Fibroblast of lung (primary cell): ENCODE results near the gene INS. TPM values are rescaled to one million over a fixed set of nuclear protein-coding genes. Genes with fewer than 3 reads are reported as not detected.

Experiments
- DNase-seq, 2 donors: peaks; one replicate each; pipeline versions ENCODE4 v3.0.0 to v3.0.0-alpha.2; 2010; ENCODE audit warnings: low read depth in 2 of 2
- H2AFZ ChIP-seq: 2 replicates; pipeline ENCODE4 v1.5.1; 2012; ENCODE audit warnings: low read length, control low read depth, inconsistent platforms
- H3K27ac ChIP-seq: 2 replicates; pipeline ENCODE4 v1.5.1; 2011; ENCODE audit warnings: low read length, control low read depth; ENCODE audit not compliant: insufficient read depth
- H3K27me3 ChIP-seq: 2 replicates; pipeline ENCODE4 v1.5.1; 2011; ENCODE audit warnings: mild to moderate bottlenecking, low read length; ENCODE audit not compliant: control insufficient read depth, insufficient read depth
- H3K36me3 ChIP-seq: 2 replicates; pipeline ENCODE4 v1.5.1; 2011; ENCODE audit warnings: low read length; ENCODE audit not compliant: control insufficient read depth, insufficient read depth
- H3K4me1 ChIP-seq: 2 replicates; pipeline ENCODE4 v1.5.1; 2011; ENCODE audit warnings: low read length; ENCODE audit not compliant: control insufficient read depth, insufficient read depth; ENCODE audit errors: extremely low read depth
- H3K4me2 ChIP-seq: 2 replicates; pipeline ENCODE4 v1.5.1; 2011; ENCODE audit warnings: low read length, control low read depth; ENCODE audit not compliant: insufficient read depth; ENCODE audit errors: extremely low read depth
- H3K4me3 ChIP-seq, 4 experiments: fragments of 200-600 bp in 1 of 4; sonication (generic) in 1 of 4; replicated peaks in 1 of 4; 2 replicates each; pipeline ENCODE4 v1.5.1; 2011 to 2016; ENCODE audit warnings: low read length in 4 of 4, low read depth in 3 of 4, mild to moderate bottlenecking in 3 of 4, control low read depth in 2 of 4, inconsistent platforms in 1 of 4, mixed read lengths in 1 of 4; ENCODE audit not compliant: insufficient read depth in 1 of 4; ENCODE audit errors: control extremely low read depth in 1 of 4
- H3K79me2 ChIP-seq: 2 replicates; pipeline ENCODE4 v1.5.1; 2012; ENCODE audit warnings: mild to moderate bottlenecking, low read length, inconsistent platforms; ENCODE audit not compliant: control insufficient read depth, insufficient read depth
- H3K9ac ChIP-seq: 2 replicates; pipeline ENCODE4 v1.5.1; 2011; ENCODE audit warnings: mild to moderate bottlenecking, low read length, control low read depth; ENCODE audit not compliant: insufficient read depth
- H3K9me3 ChIP-seq: 2 replicates; pipeline ENCODE4 v1.5.1; 2012; ENCODE audit warnings: low read depth, low read length; ENCODE audit not compliant: control insufficient read depth, insufficient read depth
- H4K20me1 ChIP-seq: 2 replicates; pipeline ENCODE4 v1.5.1; 2011; ENCODE audit warnings: low read length; ENCODE audit not compliant: control insufficient read depth, insufficient read depth; ENCODE audit errors: extremely low read depth
- CTCF ChIP-seq, 2 donors: IDR thresholded peaks in 1 of 2; conservative IDR thresholded peaks in 1 of 2; 1 replicate in 1 of 2; 2 replicates in 1 of 2; pipeline ENCODE4 v1.5.1; 2011 to 2012; ENCODE audit warnings: low read length in 2 of 2, control low read depth in 1 of 2, inconsistent platforms in 1 of 2, low read depth in 1 of 2, mild to moderate bottlenecking in 1 of 2
- EZH2 ChIP-seq: IDR thresholded peaks from 2 replicates; pipeline ENCODE4 v1.5.1; 2012; ENCODE audit warnings: low read length, control low read depth, mild to moderate bottlenecking; ENCODE audit errors: missing control alignments
- polyA plus RNA-seq, 2 donors: library from polyadenylated mRNA; depleted of rRNA in 1 of 2; stranded (reverse) in 1 of 2; unstranded in 1 of 2; fragments of >200 nt; gene quantifications; 2 replicates each; pipeline ENCODE4 v1.2.1, GENCODE V29; 2011 to 2012; ENCODE audit warnings: missing spikeins in 1 of 2
- total RNA-seq: library from RNA; depleted of rRNA; stranded (reverse); fragments of >200 nt; gene quantifications from 2 replicates; pipeline ENCODE4 v1.2.1, GENCODE V29; 2014

The INS gene
- total and polyA plus RNA-seq, 2 donors (not counting 1 experiment from before 2014, with no cell fraction given), result not detected

- H3K36me3 ChIP-seq, result no peaks in the 10 kb centered on the region
- TF ChIP-seq CTCF (conservative IDR thresholded peaks at IDR 0.05 in 1 of 2, IDR thresholded peaks at IDR 0.05 in 1 of 2; ENCODE audit: low read depth in 1 of 2, low read length in 2 of 2), result no peak
- TF ChIP-seq EZH2, result no peak
- no peak overlapping the region for H3K4me3 ChIP-seq
- H3K9ac ChIP-seq, result no peak overlapping the region
- no peak for DNase-seq
- H4K20me1 ChIP-seq, result no peaks in the 10 kb centered on the region
- no peaks in the 10 kb centered on the region for H3K9me3 ChIP-seq
- no peaks in the 10 kb centered on the region for H3K79me2 ChIP-seq
- no peaks in the 10 kb centered on the region for H3K4me1 ChIP-seq
- no peaks in the 10 kb centered on the region for H3K27me3 ChIP-seq
- no peak overlapping the region for H3K27ac ChIP-seq
- H2AFZ ChIP-seq, result no peak overlapping the region
- H3K4me2 ChIP-seq, result no peak overlapping the region
Observed at GRCh38 chr11:2157294-2158040, 3.5 kb downstream of the INS start.

GRCh38 chr11:2156416-2157182 is 4.4 kb downstream of the INS start:
- no peaks in the 10 kb centered on the region for H3K36me3 ChIP-seq
- H3K9ac ChIP-seq, result no peak overlapping the region
- no peaks in the 10 kb centered on the region for H3K79me2 ChIP-seq
- H3K4me2 ChIP-seq, result no peak overlapping the region
- H3K4me3 ChIP-seq, result no peak overlapping the region
- no peaks in the 10 kb centered on the region for H3K4me1 ChIP-seq
- no peak overlapping the region for H2AFZ ChIP-seq
- no peaks in the 10 kb centered on the region for H3K9me3 ChIP-seq
- TF ChIP-seq CTCF (conservative IDR thresholded peaks at IDR 0.05 in 1 of 2, IDR thresholded peaks at IDR 0.05 in 1 of 2; ENCODE audit: low read depth in 1 of 2, low read length in 2 of 2) (peak; percentile 60 to 86), EZH2 (no peak)
- H3K27ac ChIP-seq, result no peak overlapping the region
- DNase-seq, result peak; percentile 17 to 43
- no peaks in the 10 kb centered on the region for H4K20me1 ChIP-seq
- no peaks in the 10 kb centered on the region for H3K27me3 ChIP-seq

- Histone ChIP-seq H2AFZ (no peak overlapping the region), H3K4me2 (no peak overlapping the region)
- no peak for DNase-seq
Observed at GRCh38 chr11:2155511-2155910, 5.5 kb downstream of the INS start.

More at GRCh38 chr11:2155511-2155910, 5.5 kb downstream of the INS start:
- Histone ChIP-seq H3K4me3 (no peak overlapping the region), H3K27ac (no peak overlapping the region), H3K79me2 (no peaks in the 10 kb centered on the region), H3K9me3 (no peaks in the 10 kb centered on the region), H4K20me1 (no peaks in the 10 kb centered on the region), H3K9ac (no peak overlapping the region), H3K4me1 (no peaks in the 10 kb centered on the region), H3K27me3 (peaks cover 2% of the 10 kb centered on the region), H3K36me3 (no peaks in the 10 kb centered on the region)
- TF ChIP-seq EZH2 (no peak), CTCF (conservative IDR thresholded peaks at IDR 0.05 in 1 of 2, IDR thresholded peaks at IDR 0.05 in 1 of 2; ENCODE audit: low read depth in 1 of 2, low read length in 2 of 2) (no peak)
